Activated CD4-positive, alpha-beta T cell treated with anti-CD3 and anti-CD28 coated beads, Interleukin-2, amount 50 U/mL, for 4 hours (primary cell): ENCODE data around the gene B4GALT4.
"Not testable (repeated sequence)": the region's sequence is repeated elsewhere in the genome, so short reads cannot be mapped to it uniquely, and the experiment has no call there.

Experiments
- DNase-seq, 2 experiments: peaks; one replicate each; pipeline ENCODE4 v3.0.0-alpha.2; 2020

Gene B4GALT4

GRCh38 chr3:119240591-119241434 is at the start of gene B4GALT4:
B4GALT4 (minus strand) TSS chr3:119240878; CDS start chr3:119230099, 10,779 bp downstream.
- DNase-seq = peak; percentile 48 to 51

GRCh38 chr3:119289404-119289770 is 48.7 kb upstream of the B4GALT4 start:
- DNase-seq = no peak

GRCh38 chr3:119288669-119289403 is 48.2 kb upstream of the B4GALT4 start:
- no peak for DNase-seq

- no peak for DNase-seq
Measured at GRCh38 chr3:119279584-119280243, 39.0 kb upstream of the B4GALT4 start.

- DNase-seq = no peak
Measured at GRCh38 chr3:119279101-119279554, 38.5 kb upstream of the B4GALT4 start.

- no peak for DNase-seq
Measured at GRCh38 chr3:119276680-119277079, 36.0 kb upstream of the B4GALT4 start.

GRCh38 chr3:119270212-119270611 is 29.5 kb upstream of the B4GALT4 start:
- DNase-seq = not testable (repeated sequence)

- no peak for DNase-seq
Measured at GRCh38 chr3:119261055-119261454, 20.4 kb upstream of the B4GALT4 start.

- no peak for DNase-seq
Measured at GRCh38 chr3:119259821-119260220, 19.1 kb upstream of the B4GALT4 start.

GRCh38 chr3:119258915-119259314 is 18.2 kb upstream of the B4GALT4 start:
- DNase-seq = no peak

- DNase-seq = no peak
Measured at GRCh38 chr3:119257654-119258410, 17.2 kb upstream of the B4GALT4 start.

GRCh38 chr3:119257111-119257510 is 16.4 kb upstream of the B4GALT4 start:
- DNase-seq = no peak

- DNase-seq = no peak
Measured at GRCh38 chr3:119255214-119255613, 14.5 kb upstream of the B4GALT4 start.

- DNase-seq = no peak
Measured at GRCh38 chr3:119245778-119246177, 5.1 kb upstream of the B4GALT4 start.

GRCh38 chr3:119243712-119244111 is 3.0 kb upstream of the B4GALT4 start:
- DNase-seq = no peak

GRCh38 chr3:119243058-119243529 is 2.4 kb upstream of the B4GALT4 start:
- not testable (repeated sequence) for DNase-seq

- not testable (repeated sequence) for DNase-seq
Measured at GRCh38 chr3:119242387-119243057, 1.8 kb upstream of the B4GALT4 start.

- no peak for DNase-seq
Measured at GRCh38 chr3:119240101-119240590, 532 bp downstream of the B4GALT4 start.

GRCh38 chr3:119239206-119239820 is 1.4 kb downstream of the B4GALT4 start:
- no peak for DNase-seq

GRCh38 chr3:119238363-119238762 is 2.3 kb downstream of the B4GALT4 start:
- DNase-seq = no peak

- no peak for DNase-seq
Measured at GRCh38 chr3:119237299-119237698, 3.4 kb downstream of the B4GALT4 start.
